Cortex of kidney (tissue), 1 donor: Measurements from ENCODE around the gene SLC25A20.

Source experiments
- DNase-seq: peaks from one replicate; lab custom pipeline; 2025; lab: John Stamatoyannopoulos, UW

SLC25A20 gene

GRCh38 chr3:48897460-48898376 is 964 bp downstream of the SLC25A20 start:
- no peak for DNase-seq

- DNase-seq, result no peak
These were observed 1.7 kb downstream of the SLC25A20 start for GRCh38 chr3:48896936-48897335.

- no peak for DNase-seq
These were observed 4.2 kb downstream of the SLC25A20 start for GRCh38 chr3:48894516-48894915.

GRCh38 chr3:48891606-48892005 is 7.1 kb downstream of the SLC25A20 start:
- DNase-seq, result no peak

DNA sequence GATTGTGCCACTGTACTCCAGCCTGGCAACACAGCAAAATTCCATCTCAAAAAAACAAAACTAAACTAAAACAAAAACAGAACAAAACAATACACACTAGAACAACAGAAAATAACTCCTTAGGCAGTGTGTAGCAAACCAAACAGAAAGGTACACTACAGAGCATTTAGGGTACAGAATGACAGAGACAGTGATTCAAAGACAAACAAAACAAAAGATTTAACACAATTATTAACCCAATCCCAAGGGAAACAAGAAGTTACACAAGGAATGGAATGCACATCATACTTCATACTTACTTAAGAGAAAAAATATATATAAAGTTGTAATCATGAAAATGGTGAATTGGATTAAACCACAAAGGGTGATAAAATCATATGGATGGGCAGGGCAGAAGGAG is 12.9 kb downstream of the SLC25A20 start:
- DNase-seq, result no peak

GRCh38 chr3:48881652-48882114 is 17.0 kb downstream of the SLC25A20 start:
- DNase-seq, result no peak

GRCh38 chr3:48881006-48881405 is 17.7 kb downstream of the SLC25A20 start:
- no peak for DNase-seq

DNA sequence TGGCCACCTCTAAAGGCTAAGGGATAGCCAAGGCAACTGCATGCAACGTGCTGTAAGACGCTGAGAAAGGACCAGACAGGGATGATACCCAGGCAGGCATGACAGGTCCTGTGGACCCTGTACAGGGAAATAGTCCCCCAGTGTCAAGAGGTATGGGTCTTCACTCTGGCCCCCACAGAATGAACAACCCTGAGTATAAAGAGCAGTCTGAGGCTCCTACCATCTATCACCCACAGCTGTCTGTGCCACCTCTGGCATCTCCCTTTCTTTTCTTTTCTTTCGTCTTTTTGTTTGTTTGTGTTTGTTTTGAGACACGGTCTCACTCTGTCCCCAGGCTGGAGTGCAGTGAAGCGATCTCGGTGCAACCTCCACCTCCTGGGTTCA is 18.7 kb downstream of the SLC25A20 start:
- no peak for DNase-seq

DNA sequence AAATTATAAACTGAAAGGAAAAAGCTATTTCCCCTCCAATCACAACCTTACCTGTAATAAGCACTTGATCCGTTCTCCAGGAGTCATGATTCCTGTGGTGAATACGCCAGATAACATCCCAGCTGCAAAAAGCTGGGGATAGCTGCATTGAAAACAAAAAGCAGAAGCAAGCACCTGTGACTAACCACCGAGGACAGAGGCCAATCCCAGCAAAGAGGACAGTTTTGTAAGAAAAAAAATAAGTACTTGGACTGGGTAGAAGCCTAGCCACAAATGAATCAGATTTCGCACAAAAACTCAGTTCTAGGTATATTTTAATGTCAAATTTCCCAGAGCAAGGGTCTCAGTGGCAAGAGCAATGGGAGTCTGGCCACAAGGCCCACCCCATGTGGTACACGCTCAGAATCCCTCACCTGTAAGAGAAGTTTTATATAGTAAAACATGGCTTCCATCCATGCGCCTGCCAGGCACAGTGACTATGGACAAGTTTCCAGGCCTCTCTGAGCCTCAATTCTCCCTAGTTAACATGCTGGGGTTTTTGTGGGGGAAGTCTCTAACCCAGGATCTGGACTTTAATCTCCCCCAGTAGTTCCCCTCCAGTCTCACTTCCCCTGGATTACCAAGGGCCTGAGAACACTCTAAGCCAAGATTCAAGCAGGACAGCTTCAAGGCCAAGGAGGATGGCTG is 19.2 kb downstream of the SLC25A20 start:
- DNase-seq, result no peak

GRCh38 chr3:48877671-48878070 is 21.0 kb downstream of the SLC25A20 start:
- DNase-seq, result no peak

DNA sequence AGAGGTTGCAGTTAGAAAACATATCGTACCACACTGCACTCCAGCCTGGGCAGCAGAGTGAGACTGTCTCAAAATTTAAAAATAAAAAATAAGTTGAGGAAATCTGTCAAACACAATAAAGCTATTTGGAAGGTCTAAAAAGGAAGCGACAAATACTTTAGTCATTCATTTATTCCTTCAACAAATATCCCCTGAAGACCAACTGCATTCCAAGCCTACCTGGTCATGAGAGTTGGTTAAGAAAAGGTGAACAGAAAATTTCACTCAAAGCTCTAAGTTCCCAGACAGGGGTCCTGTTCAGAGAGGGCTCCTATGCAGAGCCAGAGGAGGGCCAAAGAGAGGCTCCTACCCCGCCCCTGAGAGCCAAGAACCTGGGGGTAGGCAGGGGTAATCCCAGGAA is 35.6 kb downstream of the SLC25A20 start:
- DNase-seq, result no peak

GRCh38 chr3:48859206-48859605 is 39.5 kb downstream of the SLC25A20 start:
- DNase-seq, result no peak

- no peak for DNase-seq
These were observed 40.0 kb downstream of the SLC25A20 start for GRCh38 chr3:48858709-48859108.

DNA sequence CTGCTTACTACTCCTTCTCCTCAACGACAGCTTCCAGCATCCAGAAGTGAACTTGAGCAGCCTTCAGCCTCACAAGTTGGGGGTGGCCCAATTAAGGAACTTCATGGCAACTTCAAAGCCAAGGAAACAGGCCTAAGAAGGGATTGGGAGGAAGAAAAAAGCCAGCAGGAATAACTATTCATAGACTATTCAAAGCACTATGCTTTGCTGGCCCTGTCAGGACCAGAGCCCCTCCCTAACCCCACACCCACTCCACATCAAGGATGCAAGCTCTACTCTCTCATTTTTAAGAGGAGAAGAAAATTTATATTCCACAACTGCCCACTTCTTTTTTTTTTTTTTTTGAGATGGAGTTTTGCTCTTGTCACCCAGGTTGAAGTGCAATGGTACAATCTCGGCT is 41.0 kb downstream of the SLC25A20 start:
- DNase-seq, result no peak

- DNase-seq, result no peak
These were observed 42.2 kb downstream of the SLC25A20 start for GRCh38 chr3:48856469-48856868.

GRCh38 chr3:48855681-48856447 is 42.8 kb downstream of the SLC25A20 start:
- DNase-seq, result no peak

DNA sequence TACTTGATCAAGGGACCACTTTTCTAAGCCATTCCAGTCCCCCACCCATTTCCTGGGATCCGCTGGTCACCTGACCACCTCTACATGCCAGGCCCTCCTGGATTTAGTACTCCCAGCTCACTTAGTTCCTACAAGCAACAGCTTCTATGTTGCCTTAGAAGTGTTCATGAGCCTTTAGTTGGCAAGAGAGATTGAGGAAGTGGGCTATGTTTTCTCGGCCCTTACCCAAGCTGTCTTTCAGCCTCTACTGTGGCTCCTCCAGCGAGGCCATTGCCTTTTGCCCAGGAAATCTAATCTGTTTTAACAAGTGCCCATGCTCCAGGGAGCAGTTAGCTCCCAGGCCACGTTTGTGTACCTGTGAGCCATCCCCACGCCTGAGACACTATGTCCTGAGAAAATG is 46.5 kb downstream of the SLC25A20 start:
- DNase-seq, result no peak

GRCh38 chr3:48851407-48851806 is 47.3 kb downstream of the SLC25A20 start:
- no peak for DNase-seq

- no peak for DNase-seq
These were observed 49.7 kb downstream of the SLC25A20 start for GRCh38 chr3:48848816-48849515.

DNA sequence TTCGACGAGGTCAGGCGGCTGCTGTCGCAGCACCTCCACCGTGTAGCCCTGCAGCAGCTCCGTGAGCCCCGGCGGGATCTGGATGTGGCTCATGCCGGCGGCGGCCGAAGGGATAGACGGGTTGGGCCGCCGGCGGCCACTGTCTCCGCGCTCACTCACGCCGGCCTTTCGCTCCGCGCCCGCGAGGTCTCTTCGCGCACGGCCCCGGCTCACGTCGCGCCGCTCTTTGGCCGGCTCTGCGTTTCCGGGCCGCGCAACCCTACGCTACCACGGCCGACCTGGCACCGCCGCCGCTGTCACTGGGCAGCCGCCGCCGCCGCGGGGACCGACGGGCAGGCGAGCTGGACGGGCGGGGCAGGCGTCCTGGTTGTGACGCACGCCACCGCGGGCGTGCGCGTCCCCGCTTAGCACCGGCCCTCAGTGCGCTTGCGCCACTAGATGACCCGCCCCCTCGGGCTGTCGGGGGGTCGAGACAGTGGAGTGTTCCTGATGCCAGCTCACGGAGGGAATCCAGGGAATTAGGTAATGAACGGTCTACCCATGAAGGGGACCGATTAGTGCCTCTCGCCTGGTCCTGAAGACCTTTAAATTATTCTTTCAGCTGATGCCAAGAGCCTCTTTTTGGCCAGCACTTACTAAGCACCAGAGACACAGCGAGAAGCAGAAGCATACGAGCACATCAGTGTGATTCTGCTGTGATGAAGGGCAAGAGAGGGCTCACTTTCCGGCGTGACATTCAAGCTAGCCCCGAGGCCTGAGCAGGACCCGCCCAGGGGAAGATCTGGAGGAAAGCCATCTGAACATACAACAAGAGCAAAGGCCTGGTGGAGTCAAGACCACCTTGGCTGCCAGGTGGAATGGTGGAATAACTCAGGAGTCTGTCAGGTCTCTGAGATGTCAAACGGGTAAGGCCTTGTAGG is 50.9 kb downstream of the SLC25A20 start, which contains the start of gene PRKAR2A:
Gene PRKAR2A (minus strand): TSS at position 371 of the 920 bp plus-strand sequence. CDS start 278 bp downstream, at position 93.
- DNase-seq, result no peak
